ENCODE measurements around the gene RAB3C. TPM values are rescaled to one million over a fixed set of nuclear protein-coding genes. Genes with fewer than 3 reads are reported as not detected.
"Not testable (repeated sequence)": the region's sequence is repeated elsewhere in the genome, so short reads cannot be mapped to it uniquely, and the experiment has no call there.

RAB3C gene
- total RNA-seq, 1 donor from 2014 or later: 46.5 TPM

DNA sequence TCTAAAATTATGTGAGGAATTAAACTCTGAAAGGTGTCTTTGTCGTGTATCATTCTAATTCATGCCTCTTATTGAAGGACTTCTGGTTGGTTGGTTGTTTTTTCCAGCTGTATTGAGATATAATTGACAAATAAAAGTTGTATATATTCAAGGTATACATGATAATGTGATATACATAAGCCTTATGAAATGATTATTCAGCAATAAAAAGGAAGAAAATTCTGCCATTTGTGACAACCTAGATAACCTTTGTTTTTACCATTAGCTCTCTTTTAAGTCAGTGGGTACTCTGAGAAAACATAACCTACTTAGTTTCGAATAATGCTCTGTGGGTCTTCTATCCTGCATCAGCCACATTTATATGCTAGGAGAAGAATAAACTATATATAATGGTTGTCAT, 89.6 kb downstream of the RAB3C start:
- no peak for FAIRE-seq

DNA sequence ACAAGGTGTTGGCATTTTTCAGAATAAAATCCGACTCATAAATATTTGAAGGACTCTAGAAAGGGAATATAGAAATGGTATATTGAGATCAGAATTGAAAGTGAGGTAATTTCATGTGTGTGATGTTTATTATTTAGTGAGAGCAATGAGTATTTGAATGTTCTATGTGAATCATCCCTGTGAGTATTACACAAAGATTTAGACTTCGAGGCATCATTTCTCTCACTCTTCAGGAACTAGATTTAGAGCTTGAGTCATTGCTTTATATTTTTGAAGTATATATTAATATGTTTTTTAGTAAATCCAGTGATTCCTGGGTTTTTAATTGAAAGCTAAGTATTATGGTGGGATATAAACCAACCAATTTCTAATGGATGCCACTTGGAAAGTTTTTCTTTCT, 91.2 kb downstream of the RAB3C start:
- DNase-seq (ENCODE audit: low spot score in 2 of 2): no peak
- no peak for FAIRE-seq

More for the DNA sequence above, 89.6 kb downstream of the RAB3C start:
- DNase-seq (ENCODE audit: low spot score in 2 of 2): no peak

DNA sequence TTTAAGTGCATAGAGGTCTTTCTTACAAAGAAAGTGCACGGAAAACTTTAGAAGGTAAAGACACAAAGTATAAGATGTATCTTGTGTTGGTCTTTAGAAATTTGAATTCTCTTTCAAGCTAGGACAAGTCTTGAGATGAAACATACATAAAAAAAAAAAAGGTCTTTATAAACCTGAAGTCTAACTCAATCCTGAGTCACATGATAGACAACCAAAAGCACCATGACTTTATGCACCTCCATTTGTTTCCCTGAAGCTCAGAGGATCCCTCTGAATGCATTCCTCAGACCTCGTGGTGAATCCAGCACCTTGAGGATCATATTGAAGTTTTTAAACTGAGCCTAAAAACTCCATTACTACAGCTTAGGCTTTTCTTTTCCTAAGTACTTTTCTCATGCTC, 91.8 kb downstream of the RAB3C start:
- no peak for FAIRE-seq
- DNase-seq (ENCODE audit: low spot score in 2 of 2): no peak

GRCh38 chr5:58675341-58675740, 92.5 kb downstream of the RAB3C start:
- FAIRE-seq: no peak

GRCh38 chr5:58677650-58678049, 94.8 kb downstream of the RAB3C start:
- no peak for DNase-seq (ENCODE audit: low spot score in 2 of 2)
- FAIRE-seq: no peak

More at GRCh38 chr5:58675341-58675740, 92.5 kb downstream of the RAB3C start:
- DNase-seq (ENCODE audit: low spot score in 2 of 2): no peak

GRCh38 chr5:58680503-58680902, 97.6 kb downstream of the RAB3C start:
- FAIRE-seq (no peak), DNase-seq (ENCODE audit: low spot score in 2 of 2) (no peak)

DNA sequence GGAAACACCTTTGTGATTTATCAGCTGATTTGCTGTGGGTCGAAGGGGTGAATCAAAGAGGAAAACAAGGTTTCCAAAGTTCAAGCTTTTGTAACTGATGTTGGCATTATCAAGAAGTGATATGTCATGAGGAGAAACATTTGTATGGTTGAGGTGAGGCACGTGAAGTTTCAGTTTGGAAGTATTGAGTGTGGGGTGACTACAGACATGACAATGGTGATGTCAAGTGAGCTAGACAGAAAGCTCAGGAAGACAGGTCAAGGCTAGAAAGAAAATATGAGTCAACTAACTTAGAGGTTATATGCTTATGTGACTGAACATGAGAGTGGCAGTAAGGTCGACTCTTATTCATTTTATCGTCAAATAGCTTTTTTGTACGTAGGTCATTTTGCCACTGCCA, 99.1 kb downstream of the RAB3C start:
- no peak for FAIRE-seq
- no peak for DNase-seq (ENCODE audit: low spot score in 2 of 2)

DNA sequence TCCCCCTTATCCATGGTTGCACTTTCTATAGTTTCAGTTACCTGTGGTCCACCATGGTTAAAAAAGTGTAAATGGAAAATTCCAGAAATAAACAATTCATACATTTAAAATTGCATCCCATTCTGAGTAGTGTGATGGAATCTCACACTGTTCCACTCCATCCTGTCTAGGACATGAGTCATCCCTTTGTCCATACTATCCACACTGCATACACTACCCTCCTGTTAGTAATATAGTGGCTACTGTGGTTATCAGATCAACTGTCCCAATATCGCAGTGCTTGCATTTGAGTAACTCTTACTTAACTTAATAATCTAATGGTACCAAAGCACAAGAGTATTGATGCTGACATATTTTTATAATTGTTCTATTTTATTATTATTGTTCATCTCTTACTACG, 100.7 kb downstream of the RAB3C start:
- no peak for FAIRE-seq
- no peak for DNase-seq (ENCODE audit: low spot score in 2 of 2)

- no peak for DNase-seq (ENCODE audit: low spot score in 2 of 2)
- no peak for FAIRE-seq
These were observed 104.2 kb downstream of the RAB3C start for GRCh38 chr5:58687079-58687478.

DNA sequence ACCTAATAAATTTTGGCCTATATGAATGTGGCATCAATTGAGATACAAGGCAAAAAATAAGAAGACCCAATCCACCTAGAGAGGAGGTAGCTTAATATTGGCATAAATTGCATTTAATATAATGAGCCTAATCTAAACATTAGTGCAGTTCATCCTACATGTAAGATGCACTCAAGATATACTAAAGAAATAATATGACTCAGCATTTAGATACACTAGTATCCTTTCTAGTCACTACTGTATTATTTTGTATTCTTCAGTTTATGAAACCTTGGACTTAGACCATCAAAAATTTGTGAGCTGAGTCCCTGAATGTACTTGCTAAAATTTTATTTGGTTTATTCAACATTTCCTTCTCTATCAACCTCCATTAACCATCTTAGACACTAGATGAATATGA, 104.7 kb downstream of the RAB3C start:
- no peak for DNase-seq (ENCODE audit: low spot score in 2 of 2)
- FAIRE-seq: no peak

DNA sequence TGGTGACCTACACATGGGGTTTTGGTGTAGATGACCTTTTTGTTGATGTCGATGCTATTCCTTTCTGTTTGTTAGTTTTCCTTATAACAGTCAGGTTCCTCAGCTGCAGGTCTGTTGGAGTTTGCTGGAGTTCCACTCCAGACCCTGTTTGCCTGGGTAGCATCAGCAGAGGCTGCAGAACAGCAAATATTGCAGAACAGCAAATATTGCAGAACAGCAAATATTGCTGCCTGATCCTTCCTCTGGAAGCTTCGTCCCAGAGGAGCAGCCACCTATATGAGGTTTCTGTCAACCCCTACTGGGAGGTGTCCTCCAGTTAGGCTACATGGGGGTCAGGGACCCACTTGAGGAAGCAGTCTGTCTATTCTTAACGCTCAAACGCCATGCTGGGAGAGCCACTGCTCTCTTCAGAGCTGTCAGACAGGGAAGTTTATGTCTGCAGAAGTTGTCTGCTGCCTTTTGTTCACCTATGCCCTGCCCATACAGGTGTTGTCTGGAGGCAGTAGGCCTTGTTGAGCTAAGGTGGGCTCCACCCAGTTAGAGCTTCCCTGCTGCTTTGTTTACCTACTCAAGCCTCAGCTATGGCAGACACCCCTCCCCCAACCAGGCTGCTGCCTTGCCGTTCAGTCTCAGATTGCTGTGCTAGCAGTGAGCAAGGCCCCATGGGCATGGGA, 116.3 kb downstream of the RAB3C start:
- not testable (repeated sequence) for FAIRE-seq; DNase-seq (ENCODE audit: low spot score in 2 of 2)

DNA sequence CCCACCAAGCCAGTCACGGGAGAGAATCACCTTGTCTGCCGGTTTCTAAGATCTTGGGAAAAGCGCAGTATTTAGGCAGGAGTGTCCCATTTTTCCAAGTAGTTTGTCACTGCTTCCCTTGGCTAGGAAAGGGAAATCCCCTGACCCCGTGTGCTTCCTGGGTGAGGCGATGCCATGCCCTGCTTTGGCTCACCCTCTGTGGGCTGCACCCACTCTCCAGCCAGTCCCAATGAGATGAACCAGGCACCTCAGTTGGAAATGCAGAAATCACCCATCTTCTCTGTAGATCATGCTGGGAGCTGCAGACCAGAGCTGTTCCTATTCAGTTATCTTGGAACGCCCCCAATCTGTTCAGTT, 116.9 kb downstream of the RAB3C start:
- DNase-seq (ENCODE audit: low spot score in 2 of 2) (no peak), FAIRE-seq (no peak)

DNA sequence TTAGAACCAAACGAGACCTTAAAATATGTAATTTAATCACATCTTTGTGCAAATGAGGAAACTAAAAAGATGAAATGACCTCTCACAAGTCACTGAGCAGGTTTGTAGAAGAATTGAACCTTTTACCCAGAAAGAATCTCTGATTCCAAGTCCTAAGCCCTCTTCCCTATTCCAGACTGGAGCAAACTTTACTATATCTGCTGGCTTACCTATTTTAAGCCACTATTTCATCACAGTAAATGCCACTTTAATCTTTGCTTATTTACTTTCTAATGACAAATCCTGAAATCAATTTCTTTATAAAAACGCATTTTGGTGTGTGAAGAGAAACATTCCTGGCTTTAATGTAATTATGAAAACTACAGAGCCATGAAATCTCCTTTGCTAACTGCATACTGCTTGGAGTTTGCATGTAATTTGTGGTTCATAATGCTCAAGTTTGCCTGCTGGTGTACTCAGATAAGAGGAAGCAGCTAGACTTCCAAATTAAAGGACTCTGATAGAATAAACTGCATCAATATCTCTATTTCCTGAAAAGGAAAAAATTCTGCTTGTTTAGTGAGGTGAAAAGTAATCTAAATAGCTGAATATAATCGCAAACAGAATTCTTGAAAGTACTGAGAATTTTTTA, 121.2 kb downstream of the RAB3C start:
- no peak for DNase-seq (ENCODE audit: low spot score in 2 of 2)
- no peak for FAIRE-seq

DNA sequence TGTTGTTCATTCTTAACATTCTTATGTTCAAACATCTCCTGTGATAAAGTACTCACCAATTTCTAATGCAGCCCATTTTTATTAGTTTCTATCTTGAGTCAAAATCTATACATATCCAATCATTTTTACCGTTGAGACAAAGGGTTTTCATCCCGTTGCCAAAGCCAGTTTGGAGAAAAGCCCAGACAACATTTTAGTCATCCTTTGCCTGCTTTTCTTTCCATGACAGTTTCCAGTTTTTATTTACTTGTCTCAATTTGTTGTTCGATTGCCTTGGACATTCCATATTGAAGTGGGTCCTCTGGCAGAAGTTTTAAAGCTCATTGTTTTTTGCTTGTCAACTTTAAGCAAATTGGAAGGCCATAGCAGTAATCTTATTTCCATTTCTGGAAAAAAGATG, 123.9 kb downstream of the RAB3C start:
- DNase-seq (ENCODE audit: low spot score in 2 of 2): no peak
- no peak for FAIRE-seq

DNA sequence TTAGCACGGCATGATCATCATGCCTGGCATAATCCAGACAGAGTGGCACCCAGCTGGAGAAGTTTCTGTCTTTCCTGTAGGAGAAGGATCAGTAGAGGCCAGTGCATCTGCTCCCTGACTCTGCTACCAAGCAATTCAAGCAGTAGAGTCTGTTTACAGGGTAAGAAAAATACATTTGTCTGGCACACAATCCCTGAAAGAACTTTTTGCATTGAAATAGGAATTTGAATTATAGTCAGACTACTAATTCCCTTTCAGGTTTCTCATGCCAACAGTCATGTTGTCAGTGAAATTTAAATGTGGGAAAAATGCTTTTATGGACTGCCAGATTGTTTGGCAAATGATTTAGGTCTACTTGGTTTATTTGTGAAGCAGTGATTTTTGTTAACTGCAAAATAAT, 125.6 kb downstream of the RAB3C start:
- DNase-seq (ENCODE audit: low spot score in 2 of 2): no peak
- FAIRE-seq: no peak

- not testable (repeated sequence) for DNase-seq (ENCODE audit: low spot score in 2 of 2); FAIRE-seq
These were observed 127.5 kb downstream of the RAB3C start for GRCh38 chr5:58710425-58710824.

GRCh38 chr5:58710871-58711270, 128.0 kb downstream of the RAB3C start:
- DNase-seq (ENCODE audit: low spot score in 2 of 2) (no peak), FAIRE-seq (no peak)

DNA sequence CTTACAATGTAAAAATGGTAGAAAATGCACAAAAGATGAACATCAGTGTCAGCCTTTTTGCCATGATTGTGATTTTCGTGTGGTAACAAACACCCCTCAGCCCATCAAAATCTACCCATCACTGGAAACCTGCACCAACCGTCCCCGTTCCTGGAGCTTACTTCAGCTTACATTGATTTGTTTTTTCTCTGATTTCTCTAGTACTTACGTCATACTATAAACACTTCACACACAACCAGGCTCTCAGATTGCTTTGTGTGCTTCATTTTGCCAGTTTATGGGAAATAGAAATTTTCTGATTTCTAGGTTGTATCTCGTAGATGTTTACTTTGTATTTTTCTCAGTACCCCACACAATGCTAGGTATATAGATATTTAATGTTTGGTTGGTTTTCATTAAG, 129.1 kb downstream of the RAB3C start:
- no peak for FAIRE-seq
- DNase-seq (ENCODE audit: low spot score in 2 of 2): no peak

DNA sequence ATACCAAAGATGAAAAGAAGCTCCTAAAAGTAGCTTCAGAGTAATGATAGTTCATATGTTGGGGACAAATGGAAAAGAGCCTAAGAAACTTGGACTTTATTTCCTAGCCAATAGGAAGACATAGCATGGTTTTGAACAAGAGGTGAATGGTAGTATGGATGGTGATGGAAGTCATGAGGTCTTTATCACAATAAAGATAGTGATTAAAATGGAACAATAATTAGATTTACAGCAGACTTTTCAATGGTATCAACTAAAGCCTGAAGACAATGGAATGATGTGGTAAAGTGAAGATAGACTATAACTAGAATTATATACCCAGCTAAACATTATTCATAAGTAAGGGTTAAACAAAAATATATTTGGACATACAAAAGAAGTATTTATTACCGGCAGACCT, 131.2 kb downstream of the RAB3C start:
- FAIRE-seq (no peak), DNase-seq (ENCODE audit: low spot score in 2 of 2) (no peak)

GRCh38 chr5:58715997-58716656, 133.3 kb downstream of the RAB3C start:
- FAIRE-seq (no peak), DNase-seq (ENCODE audit: low spot score in 2 of 2) (no peak)

DNA sequence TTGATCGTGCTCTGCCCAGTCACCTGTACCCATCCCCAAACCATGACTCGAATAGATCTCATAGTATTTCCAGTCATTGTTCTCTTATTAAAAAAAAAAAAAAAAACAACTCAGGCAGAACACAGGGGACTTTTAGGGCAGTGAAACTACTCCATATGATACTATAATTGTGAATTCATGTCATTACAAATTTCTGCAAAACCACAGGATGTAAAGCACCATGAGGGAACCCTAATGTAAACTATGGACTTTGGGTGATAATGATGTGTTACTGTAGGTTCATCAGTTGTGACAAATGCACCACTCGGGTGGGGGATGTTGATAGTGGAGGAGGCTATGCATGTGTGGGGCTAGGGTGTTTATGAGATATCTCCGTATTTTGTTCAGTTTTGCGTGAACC, 133.8 kb downstream of the RAB3C start:
- FAIRE-seq (no peak), DNase-seq (ENCODE audit: low spot score in 2 of 2) (no peak)

All from frontal cortex (tissue), 4 donors.